Neural cell (in vitro differentiated cells): ENCODE measurements around the gene DEFB131A. TPM values are rescaled to one million over a fixed set of nuclear protein-coding genes. Genes with fewer than 3 reads are reported as not detected.
"Not testable (repeated sequence)": the region's sequence is repeated elsewhere in the genome, so short reads cannot be mapped to it uniquely, and the experiment has no call there.

ENCODE experiments used
- H2AFZ ChIP-seq: fragments of 200-600, 300-800 bp; sonication (generic), shearing (Covaris generic); 2 replicates; pipeline ENCODE4 v1.6.0; 2014; ENCODE audit warnings: low read depth, mild to moderate bottlenecking, antibody characterized with exemption, low read length, moderate library complexity
- H3F3A ChIP-seq: fragments of 200-600 bp; shearing (Covaris generic); 2 replicates; pipeline ENCODE4 v1.6.1; 2016; ENCODE audit warnings: mild to moderate bottlenecking, moderate library complexity, mixed read lengths, antibody characterized with exemption, low read length; ENCODE audit not compliant: insufficient read depth, poor library complexity, severe bottlenecking
- H3K27ac ChIP-seq: fragments of 200-600, 300-800 bp; sonication (generic), shearing (Covaris generic); 2 replicates; pipeline ENCODE4 v1.5.1; 2014; ENCODE audit warnings: mild to moderate bottlenecking, low read length, moderate library complexity
- H3K27me3 ChIP-seq: fragments of 300-800, 200-600 bp; sonication (generic), shearing (Covaris generic); 2 replicates; pipeline ENCODE4 v1.6.0; 2014; ENCODE audit warnings: mild to moderate bottlenecking, low read depth, low read length, moderate library complexity; ENCODE audit not compliant: insufficient read depth
- H3K36me3 ChIP-seq: fragments of 300-800, 200-600 bp; sonication (generic), shearing (Covaris generic); 2 replicates; pipeline ENCODE4 v1.5.1; 2014; ENCODE audit warnings: mild to moderate bottlenecking, antibody characterized with exemption, low read length, moderate library complexity; ENCODE audit not compliant: insufficient read depth
- H3K4me2 ChIP-seq: fragments of 300-800, 200-600 bp; sonication (generic), shearing (Covaris generic); 2 replicates; pipeline ENCODE4 v1.6.0; 2014; ENCODE audit warnings: mild to moderate bottlenecking, low read length
- H3K4me3 ChIP-seq: fragments of 300-800, 200-600 bp; sonication (generic), shearing (Covaris generic); 2 replicates; pipeline ENCODE4 v1.5.1; 2014; ENCODE audit warnings: mild to moderate bottlenecking, low read length, moderate library complexity
- H3K79me2 ChIP-seq: fragments of 200-600 bp; shearing (Covaris generic); replicated peaks from 2 replicates; pipeline ENCODE4 v1.6.0; 2014; ENCODE audit warnings: mild to moderate bottlenecking, low read length, moderate library complexity; ENCODE audit not compliant: insufficient read depth
- H3K9ac ChIP-seq: fragments of 300-800, 200-600 bp; sonication (generic), shearing (Covaris generic); 2 replicates; pipeline ENCODE4 v1.6.1; 2016; ENCODE audit warnings: mild to moderate bottlenecking, low read length, mixed read lengths
- H3K9me2 ChIP-seq: fragments of 200-600 bp; shearing (Covaris generic); 2 replicates; pipeline ENCODE4 v1.6.1; 2016; ENCODE audit warnings: mild to moderate bottlenecking, low read length, mixed read lengths; ENCODE audit not compliant: insufficient read depth
- H3K9me3 ChIP-seq: fragments of 200-600, 300-800 bp; sonication (generic), shearing (Covaris generic); 2 replicates; pipeline ENCODE4 v1.6.1; 2016; ENCODE audit warnings: mild to moderate bottlenecking, mixed run types, low read length, moderate library complexity, mixed read lengths
- H4K20me1 ChIP-seq: fragments of 200-600 bp; shearing (Covaris generic); 2 replicates; pipeline ENCODE4 v1.6.1; 2016; ENCODE audit warnings: mild to moderate bottlenecking, mixed run types; ENCODE audit not compliant: insufficient read depth
- polyA plus RNA-seq: library from polyadenylated mRNA; depleted of rRNA; stranded (reverse); fragments of >200 nt; gene quantifications from 2 replicates; pipeline ENCODE4 v1.2.3, GENCODE V29; 2014

Gene DEFB131A
- polyA plus RNA-seq, 1 donor from 2014 or later = not detected

DNA sequence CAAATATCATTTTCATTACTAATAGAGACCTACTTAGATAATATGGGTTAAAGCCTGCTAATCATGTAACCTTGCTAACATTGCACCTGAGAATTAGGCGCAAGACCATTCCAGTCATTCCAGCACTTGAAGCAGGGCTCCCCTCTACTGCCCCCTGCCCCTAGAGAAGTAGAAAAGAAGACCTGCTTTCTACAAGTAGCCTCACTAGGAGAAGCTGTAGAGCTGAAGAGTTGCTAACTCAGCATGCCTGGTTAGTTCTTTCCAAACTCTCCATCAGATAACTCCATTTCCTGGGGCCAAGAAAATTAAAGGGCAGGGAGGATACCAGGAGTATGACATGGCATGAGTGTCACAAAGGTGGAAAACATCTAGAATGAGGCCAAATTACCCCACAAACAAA is 14.2 kb upstream of the DEFB131A start:
- H4K20me1 ChIP-seq, H3K27ac ChIP-seq, H3K9ac ChIP-seq, H2AFZ ChIP-seq, H3K4me2 ChIP-seq, H3K79me2 ChIP-seq, H3K9me3 ChIP-seq, H3K9me2 ChIP-seq, H3K36me3 ChIP-seq, H3K27me3 ChIP-seq, H3F3A ChIP-seq, H3K4me3 ChIP-seq: not testable (repeated sequence)

DNA sequence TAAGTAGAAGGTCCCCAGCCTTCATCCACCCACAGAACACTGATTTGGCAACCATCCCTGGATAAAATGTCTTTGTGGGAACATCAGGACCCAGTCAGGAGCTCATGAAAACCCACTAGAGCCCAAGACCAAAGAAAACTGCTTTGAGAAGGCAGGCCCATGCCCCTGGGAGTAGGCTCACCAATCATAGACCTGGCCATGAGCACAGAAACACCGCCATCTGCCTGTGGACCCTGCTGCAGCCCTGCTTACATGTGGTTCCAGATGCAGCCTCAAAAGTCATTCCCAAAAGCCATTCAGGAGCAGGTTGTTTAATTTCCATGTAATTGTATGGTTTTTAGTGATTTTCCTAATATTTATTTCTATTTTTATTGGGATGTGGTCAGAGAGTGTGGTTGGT is 10.9 kb upstream of the DEFB131A start:
- not testable (repeated sequence) for H3F3A ChIP-seq, H3K79me2 ChIP-seq, H3K27ac ChIP-seq, H3K36me3 ChIP-seq, H3K4me3 ChIP-seq, H3K4me2 ChIP-seq, H3K9me3 ChIP-seq, H3K27me3 ChIP-seq, H4K20me1 ChIP-seq, H3K9ac ChIP-seq, H2AFZ ChIP-seq, H3K9me2 ChIP-seq

DNA sequence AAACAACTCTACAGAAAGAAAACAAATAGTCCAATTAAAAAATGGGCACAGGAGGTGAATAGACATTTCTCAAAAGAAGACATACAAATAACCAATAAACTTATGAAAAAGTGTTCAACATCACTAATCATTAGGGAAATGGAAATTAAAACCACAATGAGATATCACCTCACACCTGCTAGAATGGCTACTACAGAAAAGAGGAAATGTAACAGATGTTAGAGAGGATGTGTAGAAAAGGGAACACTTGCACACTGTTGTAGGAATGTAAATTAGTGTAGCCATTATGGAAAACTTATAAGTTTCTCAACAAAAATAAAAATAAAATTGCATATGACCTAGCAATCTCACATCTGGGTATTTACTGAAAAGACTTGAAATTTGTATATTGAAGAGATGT is 7.5 kb upstream of the DEFB131A start:
- H3K9me3 ChIP-seq, H3K9me2 ChIP-seq, H3K4me2 ChIP-seq, H3K27ac ChIP-seq, H4K20me1 ChIP-seq, H3K9ac ChIP-seq, H3K36me3 ChIP-seq, H3K27me3 ChIP-seq, H2AFZ ChIP-seq, H3K79me2 ChIP-seq, H3K4me3 ChIP-seq, H3F3A ChIP-seq: not testable (repeated sequence)

GRCh38 chr4:9442355-9442754 is 1.9 kb upstream of the DEFB131A start:
- not testable (repeated sequence) for H3K4me2 ChIP-seq, H3K4me3 ChIP-seq, H2AFZ ChIP-seq, H3K27ac ChIP-seq, H3K36me3 ChIP-seq, H4K20me1 ChIP-seq, H3K79me2 ChIP-seq, H3K9me3 ChIP-seq, H3K27me3 ChIP-seq, H3K9me2 ChIP-seq, H3F3A ChIP-seq, H3K9ac ChIP-seq

DNA sequence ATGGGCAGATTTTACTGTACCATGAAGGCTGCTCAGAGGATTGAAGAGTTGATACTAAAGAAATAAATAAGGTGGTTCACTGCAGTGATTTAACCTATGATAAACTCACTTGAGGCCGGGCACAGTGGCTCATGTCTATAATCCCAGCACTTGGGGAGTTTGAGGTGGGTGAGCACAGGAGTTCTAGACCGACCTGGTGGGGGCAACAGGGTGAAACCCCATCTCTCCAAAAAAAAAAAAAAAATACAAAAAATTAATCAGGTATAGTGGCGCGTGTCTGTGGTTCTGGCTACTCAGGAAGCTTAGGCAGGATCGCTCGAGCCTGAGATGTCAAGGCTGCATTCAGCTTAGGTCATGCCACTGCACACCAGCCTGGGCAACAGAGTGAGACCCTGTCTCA is 467 bp downstream of the DEFB131A start:
- H4K20me1 ChIP-seq, H3K9me3 ChIP-seq: not testable (repeated sequence)

GRCh38 chr4:9452251-9452650 is 8.0 kb downstream of the DEFB131A start:
- H3K9me3 ChIP-seq, H3K9ac ChIP-seq, H3F3A ChIP-seq, H3K4me2 ChIP-seq, H4K20me1 ChIP-seq, H2AFZ ChIP-seq, H3K9me2 ChIP-seq, H3K79me2 ChIP-seq, H3K27ac ChIP-seq, H3K4me3 ChIP-seq, H3K27me3 ChIP-seq, H3K36me3 ChIP-seq: not testable (repeated sequence)

More for the DNA sequence above, 467 bp downstream of the DEFB131A start:
- H3K9ac ChIP-seq, H3F3A ChIP-seq, H3K9me2 ChIP-seq, H3K36me3 ChIP-seq, H3K27ac ChIP-seq, H3K4me3 ChIP-seq, H3K4me2 ChIP-seq, H3K27me3 ChIP-seq, H2AFZ ChIP-seq, H3K79me2 ChIP-seq: not testable (repeated sequence)

DNA sequence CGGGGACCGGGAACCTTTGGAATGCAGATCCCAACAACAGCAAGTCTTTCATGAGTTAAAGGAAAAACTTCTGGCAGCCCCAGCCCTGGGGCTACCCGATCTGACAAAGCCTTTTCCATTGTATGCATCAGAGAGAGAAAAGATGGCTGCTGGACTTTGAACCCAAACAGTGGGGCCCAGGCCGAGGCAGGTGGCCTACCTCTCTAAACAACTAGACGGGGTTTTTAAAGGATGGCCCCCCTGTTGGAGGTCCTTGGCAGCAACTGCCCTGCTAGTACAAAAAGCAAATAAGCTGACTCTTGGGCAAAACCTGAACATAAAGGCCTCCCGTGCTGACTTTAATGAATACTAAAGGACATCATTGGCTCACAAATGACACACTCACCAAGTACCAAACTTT is 10.1 kb downstream of the DEFB131A start:
- not testable (repeated sequence) for H3K36me3 ChIP-seq, H3K9ac ChIP-seq, H3F3A ChIP-seq

GRCh38 chr4:9455046-9455445 is 10.8 kb downstream of the DEFB131A start:
- not testable (repeated sequence) for H3F3A ChIP-seq, H3K27me3 ChIP-seq, H3K79me2 ChIP-seq, H3K4me3 ChIP-seq, H3K9ac ChIP-seq, H4K20me1 ChIP-seq, H3K9me2 ChIP-seq, H3K4me2 ChIP-seq, H2AFZ ChIP-seq, H3K36me3 ChIP-seq, H3K9me3 ChIP-seq, H3K27ac ChIP-seq

More for the DNA sequence above, 10.1 kb downstream of the DEFB131A start:
- not testable (repeated sequence) for H3K4me3 ChIP-seq, H3K9me3 ChIP-seq, H3K79me2 ChIP-seq, H3K27ac ChIP-seq, H2AFZ ChIP-seq, H3K27me3 ChIP-seq, H3K9me2 ChIP-seq, H3K4me2 ChIP-seq, H4K20me1 ChIP-seq
